Stimulated activated CD4-positive, alpha-beta T cell treated with anti-CD3 and anti-CD28 coated beads, TNF-alpha, amount 100 ng/mL, for 48 hours (primary cell): ENCODE results near the gene SLC16A5.

Experiments
- DNase-seq, 3 donors: peaks; one replicate each; pipeline ENCODE4 v3.0.0-alpha.2; 2020; ENCODE audit warnings: low read depth in 3 of 3

Gene SLC16A5

GRCh38 chr17:75086496-75087181 is 1.1 kb upstream of the SLC16A5 start:
- no peak for DNase-seq

GRCh38 chr17:75087182-75087557 is 584 bp upstream of the SLC16A5 start:
- no peak for DNase-seq

DNA sequence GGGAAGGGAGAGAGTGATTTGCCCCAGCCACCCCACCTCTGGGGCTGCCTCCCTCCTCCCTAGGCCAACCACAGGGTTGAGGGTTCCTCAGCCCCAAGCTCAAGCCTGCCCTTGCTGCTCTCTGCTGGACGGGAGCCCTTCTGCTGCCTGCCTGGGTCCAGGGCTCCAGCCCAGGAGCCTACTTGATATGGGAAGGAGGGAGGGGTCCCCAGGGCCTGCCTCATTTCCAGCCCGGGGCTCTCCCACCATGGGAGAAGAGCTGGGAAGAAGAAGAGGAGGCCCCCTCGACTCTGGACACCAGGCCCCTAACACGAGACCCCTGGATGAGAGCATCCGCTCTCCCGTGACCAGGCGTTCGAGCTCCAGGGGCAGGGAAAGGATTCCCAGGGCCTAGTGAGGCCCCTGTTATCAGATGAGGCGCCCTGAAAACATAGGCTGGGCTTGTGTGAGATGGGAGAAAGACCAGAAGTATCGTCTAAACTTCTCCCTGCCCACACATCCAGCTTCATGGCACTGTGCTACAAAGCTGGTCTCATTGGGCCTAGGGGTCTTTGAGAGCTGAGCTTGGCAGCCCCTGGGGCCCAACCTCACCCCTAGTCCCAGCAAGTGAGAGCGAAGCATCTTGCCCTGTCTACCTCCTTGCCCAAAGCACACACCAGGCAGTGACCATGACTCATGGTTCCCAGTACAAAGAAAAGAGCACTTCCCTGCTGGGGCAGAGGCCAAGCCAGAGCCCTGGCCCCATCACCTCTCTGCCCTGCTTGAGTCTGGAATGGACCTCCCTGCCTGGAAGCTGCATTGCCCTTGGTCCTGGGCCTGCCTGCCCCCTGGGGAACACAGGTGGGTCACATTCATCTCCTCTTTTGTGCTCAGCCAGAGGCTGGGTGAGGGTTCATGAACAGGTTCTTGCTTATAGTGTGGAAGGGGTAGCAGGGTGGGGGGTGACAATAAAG is 987 bp downstream of the SLC16A5 start:
- DNase-seq: no peak

DNA sequence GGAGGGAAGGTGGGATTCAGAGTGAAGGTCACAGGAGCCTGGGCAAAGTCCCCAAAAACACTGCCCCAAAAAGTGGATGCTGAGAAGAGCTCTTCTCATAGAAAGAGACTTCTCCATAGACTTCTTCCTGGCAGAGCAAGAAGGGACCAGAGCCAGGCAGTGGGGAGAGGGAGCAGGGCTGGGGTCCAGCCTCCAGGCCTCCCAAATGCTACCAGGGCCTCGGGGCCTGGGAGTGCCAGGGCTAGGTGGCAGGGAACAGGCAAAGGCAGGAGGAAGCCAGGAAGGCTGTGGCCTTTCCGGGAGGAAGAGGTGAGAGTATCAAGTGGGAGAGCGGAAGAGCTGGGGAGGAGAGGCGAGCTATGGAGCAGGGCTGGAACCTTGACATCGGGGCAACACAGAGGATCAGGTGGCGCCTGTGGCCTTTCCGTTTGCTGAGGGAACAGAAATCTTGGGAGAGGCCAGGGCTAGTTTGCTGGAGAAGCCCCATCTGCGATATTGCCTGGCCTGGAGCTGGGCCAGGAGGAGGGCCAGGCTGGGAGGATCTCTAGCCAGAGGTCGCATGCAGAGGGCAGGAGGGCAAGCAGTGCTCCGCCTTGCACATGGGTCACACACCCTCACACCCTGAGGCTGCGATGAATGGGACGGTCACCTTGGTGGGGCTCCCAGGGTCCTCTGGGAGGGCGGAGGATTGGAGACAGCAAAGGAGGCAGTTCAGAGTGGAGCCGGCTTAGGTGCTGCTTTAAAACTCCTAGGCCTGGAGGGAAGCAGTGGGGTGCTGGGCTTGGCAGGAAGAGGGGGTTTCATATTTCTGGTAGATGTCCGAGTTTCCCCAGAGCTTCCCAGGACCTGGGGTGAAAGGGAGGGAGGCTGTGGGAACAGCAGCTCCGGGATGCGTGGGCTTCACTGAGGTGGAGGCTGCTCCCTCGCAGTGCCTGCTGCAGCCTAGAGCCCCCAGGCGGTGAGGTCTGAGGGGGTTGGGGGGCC is 3.4 kb downstream of the SLC16A5 start:
- no peak for DNase-seq

GRCh38 chr17:75091855-75092327 is 4.1 kb downstream of the SLC16A5 start:
- DNase-seq: no peak

DNA sequence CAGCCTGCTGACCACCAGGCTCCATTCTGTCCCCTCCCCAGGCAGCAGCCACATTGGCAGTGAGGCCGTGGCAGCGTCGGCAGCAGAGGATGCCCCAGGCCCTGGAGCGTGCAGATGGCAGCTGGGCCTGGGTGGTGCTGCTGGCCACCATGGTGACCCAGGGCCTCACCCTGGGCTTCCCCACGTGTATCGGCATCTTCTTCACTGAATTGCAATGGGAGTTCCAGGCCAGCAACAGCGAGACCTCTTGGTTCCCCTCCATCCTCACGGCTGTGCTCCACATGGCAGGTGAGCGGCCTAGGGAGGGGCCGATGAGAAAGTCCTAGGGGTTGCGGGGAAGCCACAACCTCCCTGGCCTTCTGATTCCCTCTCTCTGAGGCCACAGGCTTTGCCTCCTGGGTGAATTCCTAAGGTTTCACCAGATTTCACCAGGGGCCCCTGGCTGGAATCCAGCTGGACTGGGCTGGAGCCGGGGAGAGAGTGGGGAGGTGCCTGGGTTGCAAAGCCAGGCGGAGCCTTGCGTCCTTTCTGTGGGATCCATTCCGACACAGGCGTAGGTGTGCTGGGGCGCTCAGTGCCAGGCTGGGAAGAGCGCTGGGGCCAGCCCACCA is 5.9 kb downstream of the SLC16A5 start:
- no peak for DNase-seq

GRCh38 chr17:75094871-75095399 is 7.2 kb downstream of the SLC16A5 start:
- DNase-seq: no peak

GRCh38 chr17:75096082-75096625 is 8.4 kb downstream of the SLC16A5 start:
- DNase-seq: no peak

GRCh38 chr17:75097865-75098264 is 10.1 kb downstream of the SLC16A5 start:
- DNase-seq: no peak

- DNase-seq: no peak
Observed at GRCh38 chr17:75098861-75099260, 11.1 kb downstream of the SLC16A5 start.

DNA sequence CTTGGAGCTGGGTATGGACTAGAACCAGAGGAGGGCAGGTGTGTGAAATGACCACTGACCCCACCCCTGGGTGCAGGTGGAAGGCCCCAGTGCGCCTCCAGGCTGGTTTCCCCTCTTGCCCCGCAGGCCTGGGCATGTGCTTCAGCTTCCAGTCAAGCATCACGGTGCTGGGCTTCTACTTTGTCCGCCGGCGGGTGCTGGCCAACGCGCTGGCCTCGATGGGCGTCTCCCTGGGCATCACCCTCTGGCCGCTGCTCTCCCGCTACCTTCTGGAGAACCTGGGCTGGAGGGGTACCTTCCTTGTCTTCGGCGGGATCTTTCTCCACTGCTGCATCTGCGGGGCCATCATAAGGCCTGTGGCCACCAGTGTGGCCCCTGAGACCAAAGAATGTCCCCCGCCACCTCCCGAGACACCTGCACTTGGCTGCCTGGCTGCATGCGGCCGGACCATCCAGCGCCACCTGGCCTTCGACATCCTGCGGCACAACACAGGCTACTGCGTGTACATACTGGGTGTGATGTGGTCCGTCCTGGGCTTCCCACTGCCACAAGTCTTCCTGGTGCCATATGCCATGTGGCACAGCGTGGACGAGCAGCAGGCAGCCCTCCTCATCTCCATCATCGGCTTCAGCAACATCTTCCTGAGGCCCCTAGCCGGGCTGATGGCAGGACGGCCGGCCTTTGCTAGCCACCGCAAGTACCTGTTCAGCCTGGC is 12.3 kb downstream of the SLC16A5 start:
- no peak for DNase-seq

DNA sequence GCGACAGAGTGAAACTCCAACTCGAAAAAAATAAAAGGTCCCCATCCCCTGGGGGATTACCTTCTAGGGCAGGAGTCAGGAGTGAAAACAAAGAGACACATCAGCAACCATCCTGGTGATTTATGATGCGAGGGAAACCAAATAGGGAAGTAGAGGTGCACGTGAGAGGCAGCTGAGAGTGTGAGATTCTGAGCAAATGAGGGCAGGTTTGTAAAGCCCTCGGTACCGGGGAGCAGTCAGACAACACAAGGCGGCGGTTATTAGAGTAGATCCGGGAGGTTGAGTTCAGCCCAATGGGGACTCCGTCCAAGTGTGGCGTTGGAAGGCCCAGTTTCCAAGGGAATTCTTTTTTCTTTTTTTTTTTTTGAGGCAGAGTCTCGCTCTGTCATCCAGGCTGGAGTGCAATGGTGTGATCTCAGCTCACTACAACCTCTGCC is 14.6 kb downstream of the SLC16A5 start:
- no peak for DNase-seq

DNA sequence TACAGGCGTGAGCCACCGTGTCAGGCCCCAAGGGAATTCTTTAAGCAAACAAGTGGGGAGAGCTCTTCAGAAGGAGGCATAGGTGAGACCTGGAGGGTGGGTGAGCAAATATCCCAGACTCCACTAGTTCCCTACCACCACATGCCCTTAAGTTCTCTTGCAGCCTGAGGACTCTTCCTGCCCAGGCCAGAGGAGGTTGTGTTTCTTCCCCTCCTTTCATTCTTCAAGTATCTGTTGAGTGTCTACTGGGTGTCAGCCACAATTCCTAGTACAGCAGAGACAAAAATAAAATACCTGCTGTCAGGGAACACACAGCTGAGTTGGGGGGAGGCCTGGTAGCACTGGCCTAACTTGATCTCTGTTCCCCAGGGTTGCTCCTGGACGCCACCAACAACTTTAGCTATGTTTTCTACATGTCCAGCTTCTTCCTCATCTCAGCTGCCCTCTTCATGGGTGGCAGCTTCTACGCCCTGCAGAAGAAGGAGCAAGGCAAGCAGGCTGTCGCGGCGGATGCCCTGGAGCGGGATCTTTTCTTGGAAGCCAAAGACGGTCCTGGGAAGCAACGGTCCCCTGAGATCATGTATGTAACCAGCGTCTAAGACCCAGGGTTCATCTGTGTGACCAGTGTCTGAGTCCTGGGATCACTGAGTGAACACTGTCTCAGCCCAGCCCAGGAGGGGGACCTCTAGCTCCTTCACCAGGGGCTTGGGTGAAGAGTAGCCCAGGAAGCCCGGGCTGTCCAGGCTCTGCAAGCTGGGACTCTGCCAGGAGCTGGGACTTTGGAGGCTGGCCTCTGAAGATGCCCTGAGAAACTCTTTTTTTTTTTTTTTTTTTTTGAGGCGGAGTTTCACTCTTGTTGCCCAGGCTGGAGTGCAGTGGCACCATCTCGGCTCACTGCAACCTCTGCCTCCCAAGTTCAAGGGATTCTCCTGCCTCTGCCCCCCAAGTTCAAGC is 16.1 kb downstream of the SLC16A5 start:
- no peak for DNase-seq

- DNase-seq: no peak
Observed at GRCh38 chr17:75105126-75106080, 17.6 kb downstream of the SLC16A5 start.

DNA sequence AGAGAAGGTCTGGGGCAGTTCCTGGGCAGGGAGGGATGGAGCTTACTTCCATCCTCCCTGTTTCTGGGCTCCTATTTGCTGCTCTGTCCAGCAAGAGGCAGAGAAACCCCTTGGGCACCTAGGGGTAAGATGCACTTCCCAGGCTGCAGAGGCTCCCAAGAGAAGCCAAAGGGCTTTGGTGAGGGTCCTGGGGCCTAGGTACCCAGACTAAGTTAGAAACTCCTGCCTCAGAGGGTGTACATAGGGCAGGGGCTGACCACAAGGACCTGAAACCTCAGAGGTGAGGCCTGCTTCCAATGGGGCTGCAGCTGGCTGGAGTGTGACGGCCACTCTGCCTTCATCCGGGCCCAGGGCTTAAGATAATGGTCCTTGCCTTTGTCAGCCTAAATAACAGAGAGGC is 20.4 kb downstream of the SLC16A5 start:
- DNase-seq: no peak

DNA sequence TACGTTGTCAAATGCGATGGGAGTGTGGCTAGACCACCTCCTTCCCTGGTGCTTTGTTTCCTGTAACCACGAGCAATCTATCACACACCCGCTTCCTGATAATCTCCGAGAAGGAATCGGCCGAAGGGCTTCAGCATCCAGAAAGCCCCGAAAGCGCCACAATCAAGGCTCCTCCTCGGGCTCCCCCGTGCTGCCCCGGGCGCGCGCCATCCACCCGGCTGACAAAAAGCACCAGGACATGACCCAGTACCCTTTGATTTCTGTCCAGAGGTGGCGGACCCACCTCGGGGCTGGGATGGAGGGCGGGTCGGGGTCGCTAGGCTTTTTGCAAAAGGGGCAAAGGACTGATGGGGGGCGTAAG is 21.3 kb downstream of the SLC16A5 start:
- no peak for DNase-seq

DNA sequence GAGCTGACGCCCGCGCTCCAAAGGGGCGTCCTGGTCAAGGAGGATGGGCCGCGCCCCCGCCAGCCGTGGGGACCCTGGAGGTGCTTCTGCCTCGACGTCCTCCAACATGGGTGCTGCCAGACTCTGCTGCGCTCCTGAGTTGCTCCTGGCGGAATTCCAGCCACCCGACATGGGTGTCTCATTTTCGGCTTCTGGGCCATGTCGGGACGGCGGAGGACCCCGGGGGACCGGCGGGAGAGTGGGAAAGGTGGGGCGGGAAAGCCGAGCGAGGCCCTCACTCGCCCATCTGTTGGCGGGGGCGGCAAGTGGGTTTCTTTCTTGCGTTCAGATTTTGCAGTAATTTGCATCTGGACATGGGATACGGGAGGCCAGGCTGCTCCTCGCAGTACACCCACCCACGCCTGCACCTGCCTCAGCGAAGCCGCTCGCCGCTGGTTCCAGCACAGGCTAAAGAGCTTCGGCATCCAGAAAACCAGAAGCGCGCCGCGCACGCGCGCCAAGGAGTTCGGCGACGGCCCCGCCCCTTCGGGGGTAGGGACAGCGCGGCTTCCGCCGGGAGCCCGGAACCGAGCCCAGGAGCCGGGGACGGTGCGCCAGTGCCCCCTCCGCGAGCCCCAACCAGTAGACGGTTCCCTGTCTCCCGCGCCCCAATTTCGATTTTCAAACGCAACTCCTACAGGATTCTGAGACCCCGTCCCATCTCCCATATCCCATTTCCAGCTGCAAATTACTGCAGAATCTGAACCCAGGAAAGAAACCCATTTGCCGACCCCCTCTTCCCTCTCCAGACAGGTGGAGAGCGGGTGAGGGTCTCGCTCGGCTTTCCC is 21.9 kb downstream of the SLC16A5 start, which contains the start of gene ARMC7:
Gene ARMC7 (plus strand): TSS at position 563 of the 827 bp plus-strand sequence. CDS start 320 bp downstream, outside the sequence.
- DNase-seq: peak; percentile 84 to 89 (median 87)
